Esophagus muscularis mucosa (tissue), 4 donors: ENCODE data around the gene CLSTN3. TPM values are rescaled to one million over a fixed set of nuclear protein-coding genes. Genes with fewer than 3 reads are reported as not detected.
"Not testable (repeated sequence)": the region's sequence is repeated elsewhere in the genome, so short reads cannot be mapped to it uniquely, and the experiment has no call there.

Experiments
- DNase-seq: peaks from one replicate; pipeline ENCODE4 v3.0.0-alpha.2; 2017; ENCODE audit errors: extremely low spot score
- H3K27ac ChIP-seq, 4 donors: fragments of 200-600 bp; sonication (generic); replicated peaks in 1 of 4; 1 replicate in 3 of 4; 2 replicates in 1 of 4; pipeline ENCODE4 v1.5.1; 2016 to 2019; ENCODE audit warnings: mild to moderate bottlenecking in 1 of 4
- H3K27me3 ChIP-seq, 4 donors: fragments of 200-600 bp; sonication (generic); one replicate each; pipeline versions ENCODE4 v1.5.1 to v1.6.0; 2016 to 2019
- H3K36me3 ChIP-seq, 4 donors: fragments of 200-600 bp; sonication (generic); one replicate each; pipeline ENCODE4 v1.5.1; 2016 to 2019
- H3K4me1 ChIP-seq, 4 donors: fragments of 200-600 bp; sonication (generic); one replicate each; pipeline ENCODE4 v1.5.1; 2016 to 2019
- H3K4me3 ChIP-seq, 4 donors: fragments of 200-600 bp; sonication (generic); 1 replicate in 2 of 4; 2 replicates in 2 of 4; pipeline ENCODE4 v1.5.1; 2016 to 2019; ENCODE audit warnings: mild to moderate bottlenecking in 4 of 4, moderate library complexity in 1 of 4
- H3K9me3 ChIP-seq, 4 donors: fragments of 200-600 bp; sonication (generic); 1 replicate in 3 of 4; 2 replicates in 1 of 4; pipeline ENCODE4 v1.5.1; 2016 to 2019
- CTCF ChIP-seq, 3 experiments: fragments of 200-600 bp in 2 of 3; fragments of 450-650 bp in 1 of 3; sonication (generic) in 2 of 3; IDR thresholded peaks; one replicate each; pipeline ENCODE4 v1.5.1; 2017 to 2019; ENCODE audit warnings: antibody characterized with exemption in 3 of 3, mild to moderate bottlenecking in 2 of 3, moderate library complexity in 1 of 3
- EP300 ChIP-seq: sonication (generic); formaldehyde crosslinking; IDR thresholded peaks from one replicate; pipeline ENCODE4 v1.6.1; 2017; ENCODE audit warnings: antibody characterized with exemption
- POLR2A ChIP-seq: fragments of 450-650 bp; IDR thresholded peaks from one replicate; pipeline ENCODE4 v1.6.1; 2017; ENCODE audit warnings: antibody characterized with exemption, moderate library complexity, mild to moderate bottlenecking, low read depth
- POLR2AphosphoS5 ChIP-seq, 2 donors: sonication (generic); formaldehyde crosslinking; IDR thresholded peaks; one replicate each; pipeline ENCODE4 v1.6.1; 2017; ENCODE audit warnings: antibody characterized with exemption in 2 of 2
- WGBS: methylation state at CpG from one replicate; pipeline ENCODE4 v1.1.5; 2018; 5-methylcytosine and 5-hydroxymethylcytosine counted together
- intact Hi-C: fragments of 100-400 bp; cut with DNase I; formaldehyde crosslinking; loops from one replicate; pipeline ENCODE4 v1.15.1; 2023
- total RNA-seq, 4 donors: library from RNA; depleted of rRNA; stranded (reverse); fragments of >200 nt; gene quantifications; one replicate each; pipeline versions ENCODE4 v1.1.0 to v1.2.1, GENCODE V29; 2016

The CLSTN3 gene
- total RNA-seq, 4 donors from 2014 or later, result 9.6 to 25.6 (median 19.3) TPM

GRCh38 chr12:7102582-7102981 lies 27.6 kb upstream of the CLSTN3 start:
- WGBS, result 90% methylated on average over 3 of the region's 3 CpGs
- peaks cover 2 to 28% (median 27%) of the 10 kb centered on the region in 4 donors for H3K4me1 ChIP-seq
- H3K27ac ChIP-seq, result no peak overlapping the region
- H3K4me3 ChIP-seq, result no peak overlapping the region
- H3K36me3 ChIP-seq, result peaks cover 6 to 67% (median 30%) of the 10 kb centered on the region in 4 donors
- no peaks in the 10 kb centered on the region for H3K9me3 ChIP-seq
- intact Hi-C loops, result no loop called here
- H3K27me3 ChIP-seq, result no peaks in the 10 kb centered on the region
- TF ChIP-seq POLR2AphosphoS5 (IDR thresholded peaks at IDR 0.05), result no peak
- no peak for TF ChIP-seq CTCF (IDR thresholded peaks at IDR 0.05)
- TF ChIP-seq EP300, result no peak
- TF ChIP-seq POLR2A, result no peak
- no peak for DNase-seq

- Histone ChIP-seq H3K9me3 (no peaks in the 10 kb centered on the region), H3K27me3 (no peaks in the 10 kb centered on the region), H3K4me3 (no peak overlapping the region), H3K27ac (no peak overlapping the region), H3K36me3 (peaks cover 6 to 52% (median 23%) of the 10 kb centered on the region in 4 donors), H3K4me1 (peaks cover 10 to 33% (median 33%) of the 10 kb centered on the region in 4 donors)
- intact Hi-C loops, result no loop called here
- no peak for TF ChIP-seq CTCF (IDR thresholded peaks at IDR 0.05)
- TF ChIP-seq POLR2AphosphoS5 (IDR thresholded peaks at IDR 0.05), result no peak
- TF ChIP-seq POLR2A, result no peak
- WGBS, result 95% methylated on average over 14 of the region's 14 CpGs
- no peak for DNase-seq
Observed at GRCh38 chr12:7103837-7104584, 26.2 kb upstream of the CLSTN3 start.

GRCh38 chr12:7106082-7106481 lies 24.1 kb upstream of the CLSTN3 start:
- H3K4me3 ChIP-seq, result peak overlapping the region in 1 of 4 donors; percentile 68
- peaks cover 0 to 35% (median 14%) of the 10 kb centered on the region in 4 donors for H3K36me3 ChIP-seq
- intact Hi-C loops, result no loop called here
- no peaks in the 10 kb centered on the region for H3K27me3 ChIP-seq
- no peak for TF ChIP-seq EP300
- TF ChIP-seq POLR2A, result no peak
- no peak for TF ChIP-seq CTCF (IDR thresholded peaks at IDR 0.05)
- TF ChIP-seq POLR2AphosphoS5 (IDR thresholded peaks at IDR 0.05), result no peak
- peaks cover 17 to 49% (median 43%) of the 10 kb centered on the region in 4 donors for H3K4me1 ChIP-seq
- H3K27ac ChIP-seq, result no peak overlapping the region
- no peak for DNase-seq
- 90% methylated on average over 1 of the region's 1 CpG for WGBS
- H3K9me3 ChIP-seq, result no peaks in the 10 kb centered on the region

DNA sequence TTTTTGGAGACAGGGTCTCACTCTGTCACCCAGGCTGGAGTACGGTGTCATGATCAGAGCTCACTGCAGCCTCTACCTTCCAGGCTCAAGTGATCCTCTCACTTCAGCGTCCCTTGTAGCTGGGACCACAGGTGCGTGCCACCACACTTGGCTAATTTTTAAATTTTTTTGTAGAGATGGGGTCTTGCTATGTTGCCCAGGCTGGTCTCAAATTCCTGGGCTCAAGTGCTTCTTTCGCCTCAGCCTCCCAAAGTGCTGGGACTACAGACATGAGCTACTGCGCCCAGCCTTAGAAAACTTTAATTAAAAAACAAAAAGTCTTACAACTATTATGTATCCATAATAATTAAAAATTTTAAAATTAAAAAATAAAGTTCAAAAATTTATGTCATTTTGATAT lies 23.0 kb upstream of the CLSTN3 start:
- not testable (repeated sequence) for DNase-seq
- peak overlapping the region; percentile 57 to 82 (median 68) for H3K4me3 ChIP-seq

DNA sequence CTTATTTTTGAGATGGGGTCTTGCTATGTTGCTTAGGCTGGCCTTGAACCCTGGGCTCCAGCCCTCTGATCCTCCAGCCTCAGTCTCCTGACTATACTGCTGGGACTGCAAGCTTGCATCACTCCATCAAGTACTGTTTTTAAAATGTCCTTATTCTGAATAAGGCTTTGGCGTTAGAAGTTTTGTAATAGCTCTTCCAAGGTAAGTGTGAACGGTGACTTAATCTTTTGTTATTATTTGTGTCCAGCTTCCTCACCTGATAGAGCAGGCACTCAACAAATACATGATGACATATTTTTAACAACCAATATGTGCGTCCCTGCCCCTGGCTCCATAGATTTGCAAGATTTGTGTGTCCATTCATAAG lies 22.6 kb upstream of the CLSTN3 start:
- Histone ChIP-seq H3K36me3 (peaks cover 0 to 19% (median 10%) of the 10 kb centered on the region in 4 donors), H3K9me3 (no peaks in the 10 kb centered on the region), H3K4me3 (peak overlapping the region; percentile 57 to 82 (median 68)), H3K4me1 (peaks cover 17 to 60% (median 49%) of the 10 kb centered on the region in 4 donors), H3K27ac (peak overlapping the region; percentile 91 to 96 (median 94)), H3K27me3 (no peaks in the 10 kb centered on the region)
- intact Hi-C loops, result loop anchor here (2.0 kb wide), 1 partner anchor 15 kb away; the partner anchor contains the start of gene C1R
- TF ChIP-seq POLR2AphosphoS5 (IDR thresholded peaks at IDR 0.05) (peak in 1 of 2 donors; percentile 32), EP300 (no peak)
- WGBS, result 27% methylated on average over 3 of the region's 3 CpGs
- DNase-seq, result no peak

More for the DNA sequence above, 23.0 kb upstream of the CLSTN3 start:
- H3K27me3 ChIP-seq, H3K9me3 ChIP-seq, intact Hi-C loops: not testable (repeated sequence)
- 98% methylated on average over 5 of the region's 5 CpGs for WGBS
- peaks cover 0 to 24% (median 11%) of the 10 kb centered on the region in 4 donors for H3K36me3 ChIP-seq
- H3K27ac ChIP-seq, result peak overlapping the region; percentile 91 to 96 (median 94)
- H3K4me1 ChIP-seq, result peaks cover 17 to 55% (median 44%) of the 10 kb centered on the region in 4 donors
